Measurements from ENCODE around the gene TMEM181. TPM values are rescaled to one million over a fixed set of nuclear protein-coding genes. Genes with fewer than 3 reads are reported as not detected.

TMEM181 gene
- total and polyA plus RNA-seq, 2 of the 13 experiments (the other 11 are each of a cell fraction or from before 2014, with no cell fraction given): 59.1 to 108 TPM

DNA sequence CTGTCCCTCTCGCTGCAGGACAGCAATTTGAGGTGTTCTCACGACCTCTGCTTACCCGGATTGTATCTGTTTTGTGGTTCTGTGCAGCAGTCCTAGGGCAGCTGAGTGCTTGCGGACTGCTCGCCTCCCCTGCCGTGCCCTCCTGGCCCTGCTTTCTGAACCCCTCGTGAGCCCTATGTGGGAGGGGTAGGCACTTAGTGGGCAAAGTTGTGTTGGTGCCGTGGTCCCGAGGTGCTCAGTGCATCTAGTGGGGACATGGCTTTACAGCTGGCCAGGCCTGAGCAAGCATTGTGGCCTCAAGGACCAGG lies 5.2 kb downstream of the TMEM181 start (continued):
- TF ChIP-seq, protein P1, sequence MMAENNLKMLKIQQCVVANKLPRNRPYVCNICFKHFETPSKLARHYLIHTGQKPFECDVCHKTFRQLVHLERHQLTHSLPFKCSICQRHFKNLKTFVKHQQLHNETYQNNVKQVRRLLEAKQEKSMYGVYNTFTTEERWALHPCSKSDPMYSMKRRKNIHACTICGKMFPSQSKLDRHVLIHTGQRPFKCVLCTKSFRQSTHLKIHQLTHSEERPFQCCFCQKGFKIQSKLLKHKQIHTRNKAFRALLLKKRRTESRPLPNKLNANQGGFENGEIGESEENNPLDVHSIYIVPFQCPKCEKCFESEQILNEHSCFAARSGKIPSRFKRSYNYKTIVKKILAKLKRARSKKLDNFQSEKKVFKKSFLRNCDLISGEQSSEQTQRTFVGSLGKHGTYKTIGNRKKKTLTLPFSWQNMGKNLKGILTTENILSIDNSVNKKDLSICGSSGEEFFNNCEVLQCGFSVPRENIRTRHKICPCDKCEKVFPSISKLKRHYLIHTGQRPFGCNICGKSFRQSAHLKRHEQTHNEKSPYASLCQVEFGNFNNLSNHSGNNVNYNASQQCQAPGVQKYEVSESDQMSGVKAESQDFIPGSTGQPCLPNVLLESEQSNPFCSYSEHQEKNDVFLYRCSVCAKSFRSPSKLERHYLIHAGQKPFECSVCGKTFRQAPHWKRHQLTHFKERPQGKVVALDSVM (CRISPR knock-in tag; IDR thresholded peaks at IDR 0.05): no peak
- TF ChIP-seq SPEN (CRISPR knock-in tag; IDR thresholded peaks at IDR 0.05; ENCODE audit: low read depth) (no peak), ELF4 (CRISPR knock-in tag; IDR thresholded peaks at IDR 0.05; ENCODE audit: borderline replicate concordance) (no peak), ZFY (CRISPR knock-in tag; IDR thresholded peaks at IDR 0.05) (peak; percentile 31; the same call in 1 of the 2 replicates), DNMT1 (CRISPR knock-in tag; IDR thresholded peaks at IDR 0.05) (no peak), TBX3 (IDR thresholded peaks at IDR 0.05; ENCODE audit: borderline replicate concordance) (no peak), ZNF556 (CRISPR knock-in tag; IDR thresholded peaks at IDR 0.05; ENCODE audit: borderline replicate concordance) (0 out of 2 replicates have a peak, but pooled peaks have one; percentile 19), SRSF9 (IDR thresholded peaks at IDR 0.05; ENCODE audit: borderline replicate concordance, insufficient read depth, low read depth, low read length, poor library complexity, severe bottlenecking) (no peak), NFYC (CRISPR knock-in tag; IDR thresholded peaks at IDR 0.05) (no peak), FOXC1 (CRISPR knock-in tag; IDR thresholded peaks at IDR 0.05; ENCODE audit: borderline replicate concordance) (no peak), JUN (CRISPR knock-in tag; IDR thresholded peaks at IDR 0.05) (no peak), ZNF737 (CRISPR knock-in tag; IDR thresholded peaks at IDR 0.05; ENCODE audit: borderline replicate concordance) (no peak), SETDB1 (CRISPR knock-in tag; IDR thresholded peaks at IDR 0.05; ENCODE audit: borderline replicate concordance) (no peak), BRCA1 (CRISPR knock-in tag; IDR thresholded peaks at IDR 0.05) (no peak), FOXJ3 (CRISPR knock-in tag; IDR thresholded peaks at IDR 0.05; ENCODE audit: borderline replicate concordance) (no peak)
- TF ChIP-seq, protein P2, sequence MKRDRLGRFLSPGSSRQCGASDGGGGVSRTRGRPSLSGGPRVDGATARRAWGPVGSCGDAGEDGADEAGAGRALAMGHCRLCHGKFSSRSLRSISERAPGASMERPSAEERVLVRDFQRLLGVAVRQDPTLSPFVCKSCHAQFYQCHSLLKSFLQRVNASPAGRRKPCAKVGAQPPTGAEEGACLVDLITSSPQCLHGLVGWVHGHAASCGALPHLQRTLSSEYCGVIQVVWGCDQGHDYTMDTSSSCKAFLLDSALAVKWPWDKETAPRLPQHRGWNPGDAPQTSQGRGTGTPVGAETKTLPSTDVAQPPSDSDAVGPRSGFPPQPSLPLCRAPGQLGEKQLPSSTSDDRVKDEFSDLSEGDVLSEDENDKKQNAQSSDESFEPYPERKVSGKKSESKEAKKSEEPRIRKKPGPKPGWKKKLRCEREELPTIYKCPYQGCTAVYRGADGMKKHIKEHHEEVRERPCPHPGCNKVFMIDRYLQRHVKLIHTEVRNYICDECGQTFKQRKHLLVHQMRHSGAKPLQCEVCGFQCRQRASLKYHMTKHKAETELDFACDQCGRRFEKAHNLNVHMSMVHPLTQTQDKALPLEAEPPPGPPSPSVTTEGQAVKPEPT (CRISPR knock-in tag; IDR thresholded peaks at IDR 0.05; ENCODE audit: low read depth): no peak
- TF ChIP-seq, protein P3, sequence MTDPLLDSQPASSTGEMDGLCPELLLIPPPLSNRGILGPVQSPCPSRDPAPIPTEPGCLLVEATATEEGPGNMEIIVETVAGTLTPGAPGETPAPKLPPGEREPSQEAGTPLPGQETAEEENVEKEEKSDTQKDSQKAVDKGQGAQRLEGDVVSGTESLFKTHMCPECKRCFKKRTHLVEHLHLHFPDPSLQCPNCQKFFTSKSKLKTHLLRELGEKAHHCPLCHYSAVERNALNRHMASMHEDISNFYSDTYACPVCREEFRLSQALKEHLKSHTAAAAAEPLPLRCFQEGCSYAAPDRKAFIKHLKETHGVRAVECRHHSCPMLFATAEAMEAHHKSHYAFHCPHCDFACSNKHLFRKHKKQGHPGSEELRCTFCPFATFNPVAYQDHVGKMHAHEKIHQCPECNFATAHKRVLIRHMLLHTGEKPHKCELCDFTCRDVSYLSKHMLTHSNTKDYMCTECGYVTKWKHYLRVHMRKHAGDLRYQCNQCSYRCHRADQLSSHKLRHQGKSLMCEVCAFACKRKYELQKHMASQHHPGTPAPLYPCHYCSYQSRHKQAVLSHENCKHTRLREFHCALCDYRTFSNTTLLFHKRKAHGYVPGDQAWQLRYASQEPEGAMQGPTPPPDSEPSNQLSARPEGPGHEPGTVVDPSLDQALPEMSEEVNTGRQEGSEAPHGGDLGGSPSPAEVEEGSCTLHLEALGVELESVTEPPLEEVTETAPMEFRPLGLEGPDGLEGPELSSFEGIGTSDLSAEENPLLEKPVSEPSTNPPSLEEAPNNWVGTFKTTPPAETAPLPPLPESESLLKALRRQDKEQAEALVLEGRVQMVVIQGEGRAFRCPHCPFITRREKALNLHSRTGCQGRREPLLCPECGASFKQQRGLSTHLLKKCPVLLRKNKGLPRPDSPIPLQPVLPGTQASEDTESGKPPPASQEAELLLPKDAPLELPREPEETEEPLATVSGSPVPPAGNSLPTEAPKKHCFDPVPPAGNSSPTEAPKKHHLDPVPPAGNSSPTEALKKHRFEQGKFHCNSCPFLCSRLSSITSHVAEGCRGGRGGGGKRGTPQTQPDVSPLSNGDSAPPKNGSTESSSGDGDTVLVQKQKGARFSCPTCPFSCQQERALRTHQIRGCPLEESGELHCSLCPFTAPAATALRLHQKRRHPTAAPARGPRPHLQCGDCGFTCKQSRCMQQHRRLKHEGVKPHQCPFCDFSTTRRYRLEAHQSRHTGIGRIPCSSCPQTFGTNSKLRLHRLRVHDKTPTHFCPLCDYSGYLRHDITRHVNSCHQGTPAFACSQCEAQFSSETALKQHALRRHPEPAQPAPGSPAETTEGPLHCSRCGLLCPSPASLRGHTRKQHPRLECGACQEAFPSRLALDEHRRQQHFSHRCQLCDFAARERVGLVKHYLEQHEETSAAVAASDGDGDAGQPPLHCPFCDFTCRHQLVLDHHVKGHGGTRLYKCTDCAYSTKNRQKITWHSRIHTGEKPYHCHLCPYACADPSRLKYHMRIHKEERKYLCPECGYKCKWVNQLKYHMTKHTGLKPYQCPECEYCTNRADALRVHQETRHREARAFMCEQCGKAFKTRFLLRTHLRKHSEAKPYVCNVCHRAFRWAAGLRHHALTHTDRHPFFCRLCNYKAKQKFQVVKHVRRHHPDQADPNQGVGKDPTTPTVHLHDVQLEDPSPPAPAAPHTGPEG (CRISPR knock-in tag; IDR thresholded peaks at IDR 0.05): no peak
- TF ChIP-seq, protein P4, sequence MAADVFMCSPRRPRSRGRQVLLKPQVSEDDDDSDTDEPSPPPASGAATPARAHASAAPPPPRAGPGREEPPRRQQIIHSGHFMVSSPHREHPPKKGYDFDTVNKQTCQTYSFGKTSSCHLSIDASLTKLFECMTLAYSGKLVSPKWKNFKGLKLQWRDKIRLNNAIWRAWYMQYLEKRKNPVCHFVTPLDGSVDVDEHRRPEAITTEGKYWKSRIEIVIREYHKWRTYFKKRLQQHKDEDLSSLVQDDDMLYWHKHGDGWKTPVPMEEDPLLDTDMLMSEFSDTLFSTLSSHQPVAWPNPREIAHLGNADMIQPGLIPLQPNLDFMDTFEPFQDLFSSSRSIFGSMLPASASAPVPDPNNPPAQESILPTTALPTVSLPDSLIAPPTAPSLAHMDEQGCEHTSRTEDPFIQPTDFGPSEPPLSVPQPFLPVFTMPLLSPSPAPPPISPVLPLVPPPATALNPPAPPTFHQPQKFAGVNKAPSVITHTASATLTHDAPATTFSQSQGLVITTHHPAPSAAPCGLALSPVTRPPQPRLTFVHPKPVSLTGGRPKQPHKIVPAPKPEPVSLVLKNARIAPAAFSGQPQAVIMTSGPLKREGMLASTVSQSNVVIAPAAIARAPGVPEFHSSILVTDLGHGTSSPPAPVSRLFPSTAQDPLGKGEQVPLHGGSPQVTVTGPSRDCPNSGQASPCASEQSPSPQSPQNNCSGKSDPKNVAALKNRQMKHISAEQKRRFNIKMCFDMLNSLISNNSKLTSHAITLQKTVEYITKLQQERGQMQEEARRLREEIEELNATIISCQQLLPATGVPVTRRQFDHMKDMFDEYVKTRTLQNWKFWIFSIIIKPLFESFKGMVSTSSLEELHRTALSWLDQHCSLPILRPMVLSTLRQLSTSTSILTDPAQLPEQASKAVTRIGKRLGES (CRISPR knock-in tag; IDR thresholded peaks at IDR 0.05; ENCODE audit: borderline replicate concordance): no peak

Measured in HepG2 (cell line).